K562 (cell line): ENCODE measurements around the gene SPINT1. TPM values are rescaled to one million over a fixed set of nuclear protein-coding genes. Genes with fewer than 3 reads are reported as not detected.

Source experiments
- ASH1L ChIP-seq: fragments of 450-650 bp; IDR thresholded peaks from 2 replicates; pipeline ENCODE4 v1.6.1; 2018; ENCODE audit warnings: borderline replicate concordance, mild to moderate bottlenecking, low read depth; ENCODE audit not compliant: partially characterized antibody
- BCL6 ChIP-seq: fragments of 250-450 bp; sonication (Bioruptor Pico); IDR thresholded peaks from 2 replicates; pipeline ENCODE4 v1.4.0; 2020
- CBX2 ChIP-seq: fragments of 200-600 bp; sonication (generic); IDR thresholded peaks from one replicate; pipeline ENCODE4 v1.6.1; 2012; ENCODE audit warnings: mild to moderate bottlenecking, low read length, inconsistent platforms; ENCODE audit not compliant: insufficient read depth, poor library complexity, severe bottlenecking
- CHCHD3 ChIP-seq: fragments of 250-450 bp; sonication (Bioruptor Pico); IDR thresholded peaks from 2 replicates; pipeline ENCODE4 v2.1.2; 2022; ENCODE audit warnings: mild to moderate bottlenecking
- CREM ChIP-seq: IDR thresholded peaks from 2 replicates; pipeline ENCODE4 v1.6.1; 2014; ENCODE audit warnings: antibody characterized with exemption, low read depth
- E2F6 ChIP-seq, 2 experiments: IDR thresholded peaks; 2 replicates each; pipeline ENCODE4 v1.6.1; 2011; ENCODE audit warnings: borderline replicate concordance in 1 of 2, control low read depth in 1 of 2, low read depth in 1 of 2, low read length in 1 of 2, mild to moderate bottlenecking in 1 of 2, mixed read lengths in 1 of 2, moderate library complexity in 1 of 2; ENCODE audit not compliant: insufficient read depth in 1 of 2, insufficient read length in 1 of 2, poor library complexity in 1 of 2, severe bottlenecking in 1 of 2; ENCODE audit errors: extremely low read depth in 1 of 2
- FOXJ3 ChIP-seq: sonication (generic); formaldehyde crosslinking; IDR thresholded peaks from 2 replicates; pipeline ENCODE4 v1.4.0; 2020; ENCODE audit warnings: mild to moderate bottlenecking, missing genetic modification reagents
- GATAD2B ChIP-seq: fragments of 450-650 bp; IDR thresholded peaks from 2 replicates; pipeline ENCODE4 v1.6.1; 2017; ENCODE audit warnings: mild to moderate bottlenecking, borderline replicate concordance
- HCFC1 ChIP-seq: IDR thresholded peaks from 2 replicates; pipeline ENCODE4 v1.6.1; 2012; ENCODE audit warnings: low read depth, low read length, improper control_type of control experiment
- HNRNPH1 ChIP-seq: fragments of 200-400 bp; formaldehyde crosslinking; optimal IDR thresholded peaks from 2 replicates; pipeline ENCODE3; 2017; ENCODE audit warnings: low read depth, mild to moderate bottlenecking, low read length, moderate library complexity
- MEF2A ChIP-seq: IDR thresholded peaks from 2 replicates; pipeline ENCODE4 v1.6.1; 2011; ENCODE audit warnings: low read depth, mild to moderate bottlenecking, low read length, moderate library complexity; ENCODE audit not compliant: control insufficient read depth
- NCOA4 ChIP-seq: fragments of 450-650 bp; IDR thresholded peaks from 2 replicates; pipeline ENCODE4 v1.6.1; 2018; ENCODE audit warnings: mild to moderate bottlenecking; ENCODE audit not compliant: partially characterized antibody
- NFIX ChIP-seq: fragments of 250-450 bp; sonication (Bioruptor Pico); IDR thresholded peaks from 2 replicates; pipeline ENCODE4 v1.4.0; 2020; ENCODE audit warnings: low read depth, mild to moderate bottlenecking, moderate library complexity
- NKRF ChIP-seq: fragments of 450-650 bp; IDR thresholded peaks from 2 replicates; pipeline ENCODE4 v1.6.1; 2016; ENCODE audit warnings: borderline replicate concordance
- POLR2AphosphoS5 ChIP-seq: IDR thresholded peaks from 2 replicates; pipeline ENCODE4 v1.6.1; 2011; ENCODE audit warnings: mild to moderate bottlenecking, low read depth, low read length, moderate library complexity; ENCODE audit not compliant: control insufficient read depth, insufficient read depth
- RBFOX2 ChIP-seq: fragments of 200-400 bp; formaldehyde crosslinking; IDR thresholded peaks from 2 replicates; pipeline ENCODE4 v1.6.1; 2017; ENCODE audit warnings: low read depth, mild to moderate bottlenecking, low read length, moderate library complexity
- SMAD4 ChIP-seq: fragments of 250-450 bp; sonication (Bioruptor Pico); conservative IDR thresholded peaks from 2 replicates; pipeline ENCODE4 v1.8.0; 2021; ENCODE audit warnings: inconsistent platforms, mild to moderate bottlenecking, moderate library complexity
- SMARCC2 ChIP-seq: fragments of 450-650 bp; IDR thresholded peaks from 2 replicates; pipeline ENCODE4 v1.6.1; 2017; ENCODE audit warnings: antibody characterized with exemption, moderate library complexity, mild to moderate bottlenecking, low read depth
- SOX6 ChIP-seq: fragments of 450-650 bp; IDR thresholded peaks from 2 replicates; pipeline ENCODE4 v1.6.1; 2014; ENCODE audit warnings: mild to moderate bottlenecking
- STAT5B ChIP-seq: fragments of 250-450 bp; sonication (Bioruptor Pico); IDR thresholded peaks from 2 replicates; pipeline ENCODE4 v1.8.0; 2021; ENCODE audit warnings: mild to moderate bottlenecking, inconsistent platforms
- TBP ChIP-seq: optimal IDR thresholded peaks from 2 replicates; pipeline ENCODE3; 2011; ENCODE audit warnings: low read depth, low read length, improper control_type of control experiment
- ZBTB2 ChIP-seq: fragments of 450-650 bp; IDR thresholded peaks from 2 replicates; pipeline ENCODE4 v1.6.1; 2016; ENCODE audit warnings: antibody characterized with exemption
- ZNF41 ChIP-seq: fragments of 250-450 bp; sonication (Bioruptor Pico); conservative IDR thresholded peaks from 2 replicates; pipeline ENCODE4 v1.4.0; 2020; ENCODE audit warnings: mild to moderate bottlenecking
- ZNF668 ChIP-seq: fragments of 250-450 bp; sonication (Bioruptor Pico); IDR thresholded peaks from 2 replicates; pipeline ENCODE4 v1.8.0; 2022; ENCODE audit warnings: mild to moderate bottlenecking, inconsistent platforms
- polyA plus RNA-seq, 8 experiments: library from polyadenylated mRNA; depleted of rRNA in 4 of 8; stranded (reverse) in 5 of 8; unstranded in 3 of 8; fragments of >200 nt; fragmentation: Nextera tagmentation in 2 of 8; fragmentation: Illumina TruSeq in 1 of 8; extraction: Ambion mirVana in 2 of 8; extraction: Trizol in 1 of 8; gene quantifications; 2 replicates each; pipeline versions ENCODE4 v1.2.1 to v1.2.3, GENCODE V29; 2011 to 2014; ENCODE audit warnings: inconsistent platforms in 1 of 8, missing spikeins in 1 of 8
- total RNA-seq, 7 experiments: library from RNA; depleted of rRNA in 6 of 7; stranded (reverse); fragments of >200 nt in 6 of 7; fragmentation: Illumina TruSeq in 2 of 7; extraction: Trizol in 2 of 7; gene quantifications; 2 replicates each; pipeline versions ENCODE4 v1.2.1 to v1.2.3, GENCODE V29; 2011 to 2021; ENCODE audit warnings: low replicate concordance in 1 of 7

Gene SPINT1
- total and polyA plus RNA-seq, 9 of the 15 experiments (the other 6 are each of a cell fraction or from before 2014, with no cell fraction given), result 0.78 to 4.5 (median 1.5) TPM

DNA sequence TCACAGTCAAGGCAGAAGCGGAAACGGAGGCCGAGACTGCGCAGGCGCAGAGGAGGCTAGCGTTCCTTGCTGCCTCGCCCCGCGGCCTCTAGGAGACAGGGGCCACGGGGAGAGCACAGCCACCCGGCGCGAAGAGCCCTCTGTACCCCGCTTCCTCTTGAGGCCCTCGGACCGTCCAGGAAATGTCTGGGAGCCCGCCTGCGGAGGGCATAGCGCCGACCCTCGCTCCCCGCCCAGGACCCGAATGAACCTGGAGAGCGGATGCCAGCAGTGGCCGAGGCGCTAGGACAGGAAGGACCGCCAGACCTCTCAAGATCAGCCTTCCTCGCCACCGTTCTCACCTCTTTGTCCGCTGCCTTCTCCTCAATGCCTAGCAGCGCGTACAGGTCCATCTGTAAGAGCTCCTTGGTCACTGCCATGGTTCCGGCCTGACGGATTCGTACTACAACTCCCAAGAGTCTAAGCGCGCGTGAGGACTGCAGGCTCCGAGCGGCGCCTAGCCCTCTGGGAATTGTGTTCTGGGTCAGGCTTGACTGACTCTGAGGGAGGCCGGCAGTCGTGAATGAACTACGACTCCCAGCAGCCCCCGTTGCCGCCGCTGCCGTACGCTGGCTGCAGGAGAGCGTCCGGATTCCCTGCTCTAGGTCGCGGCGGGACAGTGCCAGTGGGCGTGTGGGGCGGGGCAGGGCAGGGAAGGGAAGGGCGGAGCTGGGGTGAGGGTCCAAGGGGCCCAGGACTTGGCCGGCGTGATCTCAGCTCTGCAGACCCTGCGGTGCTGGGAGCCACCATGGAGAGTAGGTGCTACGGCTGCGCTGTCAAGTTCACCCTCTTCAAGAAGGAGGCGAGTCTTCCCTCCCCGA lies 36.6 kb upstream of the SPINT1 start, which contains the start of the genes DNAJC17 and ZFYVE19 (continued):
- peak; percentile 89 for TF ChIP-seq ZBTB2
- no peak for TF ChIP-seq NCOA4
- TF ChIP-seq SMARCC2, result no peak
- TF ChIP-seq TBP, result peak; percentile 55
- TF ChIP-seq GATAD2B, result no peak
- TF ChIP-seq RBFOX2, result peak; percentile 86
- TF ChIP-seq NKRF, result peak; percentile 60
- TF ChIP-seq MEF2A, result no peak
- no peak for TF ChIP-seq HNRNPH1
- no peak for TF ChIP-seq ZNF668
- no peak for TF ChIP-seq CBX2
- no peak for TF ChIP-seq CHCHD3 (CRISPR knock-in tag)
- no peak for TF ChIP-seq BCL6 (CRISPR knock-in tag)
- TF ChIP-seq NFIX (CRISPR knock-in tag), result no peak
- TF ChIP-seq FOXJ3, result no peak
- TF ChIP-seq SOX6, result no peak; the same call in 1 of the 2 replicates
- TF ChIP-seq POLR2AphosphoS5, result peak; percentile 71; the same call in 1 of the 2 replicates
- peak; percentile 41 for TF ChIP-seq ASH1L
- TF ChIP-seq CREM, result peak; percentile 93
- TF ChIP-seq STAT5B (CRISPR knock-in tag), result no peak
- TF ChIP-seq SMAD4 (CRISPR knock-in tag), result peak; percentile 39; the same call in 1 of the 2 replicates
- TF ChIP-seq ZNF41 (CRISPR knock-in tag), result 0 out of 2 replicates have a peak, but pooled peaks have one; percentile 57
- TF ChIP-seq E2F6 (IDR thresholded peaks at IDR 0.05; ENCODE audit: borderline replicate concordance in 1 of 2, extremely low read depth in 1 of 2, insufficient read depth in 1 of 2, insufficient read length in 1 of 2, low read depth in 1 of 2, low read length in 1 of 2, poor library complexity in 1 of 2, severe bottlenecking in 1 of 2), result peak; percentile 56 to 68
- peak; percentile 97 for TF ChIP-seq HCFC1
